HG03064 (cell line): ENCODE measurements around the gene KRT84.
"Not testable (repeated sequence)": the region's sequence is repeated elsewhere in the genome, so short reads cannot be mapped to it uniquely, and the experiment has no call there.

ENCODE experiments used
- ATAC-seq: cut with Tn5 transposase; IDR thresholded peaks from one replicate; pipeline ENCODE4 v1.9.1; 2021; ENCODE audit warnings: low read depth; ENCODE audit not compliant: unreplicated experiment

Gene KRT84

DNA sequence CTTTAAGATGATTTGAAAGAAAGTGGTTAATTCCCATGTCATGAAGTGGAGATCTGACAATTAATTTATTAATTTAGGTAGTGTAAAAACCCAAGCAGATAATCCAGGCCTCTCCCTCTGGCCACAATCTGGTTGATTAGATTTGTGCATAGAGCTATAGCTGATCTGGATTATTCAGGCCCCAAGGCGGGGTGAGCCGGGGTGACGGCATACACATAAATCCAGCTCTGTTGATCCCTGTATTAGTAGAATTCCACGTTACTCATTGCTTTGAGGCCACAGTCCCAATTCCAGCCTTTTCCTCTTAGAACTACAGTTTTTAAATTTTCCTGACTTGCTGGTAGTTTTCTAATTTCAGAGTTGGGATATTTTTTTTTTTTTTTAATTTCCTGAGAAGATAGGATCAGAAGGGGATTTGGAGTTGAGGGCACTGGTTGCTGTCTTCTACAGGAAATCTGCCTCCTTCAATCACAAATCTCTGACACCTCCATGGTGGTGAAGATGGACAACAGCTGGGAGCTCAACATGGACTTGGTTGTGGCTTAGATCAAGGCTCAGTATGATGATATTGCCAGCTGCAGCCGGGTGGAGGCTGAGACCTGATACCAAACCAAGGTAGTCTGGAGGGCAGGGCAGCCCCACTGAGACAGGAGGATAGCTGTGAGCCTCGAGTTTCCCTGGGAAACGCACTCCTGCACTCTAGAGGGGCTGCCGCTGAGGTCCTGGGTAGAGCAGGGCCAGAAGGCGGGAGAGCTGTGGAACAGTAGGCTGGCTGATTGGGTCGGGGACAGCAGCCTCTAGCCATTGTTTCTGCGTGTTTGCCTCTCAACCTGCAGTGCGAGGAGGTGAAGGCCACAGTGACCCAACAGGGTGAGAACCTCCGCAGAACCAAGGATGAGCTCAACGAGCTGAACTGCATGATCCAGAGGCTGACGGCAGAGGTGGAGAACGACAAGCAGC lies 37.6 kb downstream of the KRT84 start:
- ATAC-seq = no peak

DNA sequence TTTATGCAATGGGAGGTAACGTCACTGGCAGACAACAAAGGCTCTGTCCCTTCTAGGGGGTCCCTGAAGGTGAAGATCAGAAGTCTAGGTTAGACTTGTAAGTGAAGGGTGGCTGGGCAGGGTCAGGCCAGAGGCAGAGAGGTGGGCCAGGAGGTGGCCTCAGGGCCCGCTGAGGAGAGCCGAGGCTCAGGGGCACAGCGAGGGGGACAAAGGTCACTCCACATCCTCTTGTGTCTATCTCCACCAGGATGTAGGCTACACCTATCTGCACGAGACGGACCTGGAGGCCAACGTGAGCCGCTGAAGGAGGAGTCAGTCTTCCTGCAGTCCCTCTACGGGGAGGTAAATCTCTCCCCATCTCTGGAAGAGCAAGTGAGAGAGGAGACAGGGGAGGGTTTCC lies 38.4 kb downstream of the KRT84 start:
- ATAC-seq = no peak

DNA sequence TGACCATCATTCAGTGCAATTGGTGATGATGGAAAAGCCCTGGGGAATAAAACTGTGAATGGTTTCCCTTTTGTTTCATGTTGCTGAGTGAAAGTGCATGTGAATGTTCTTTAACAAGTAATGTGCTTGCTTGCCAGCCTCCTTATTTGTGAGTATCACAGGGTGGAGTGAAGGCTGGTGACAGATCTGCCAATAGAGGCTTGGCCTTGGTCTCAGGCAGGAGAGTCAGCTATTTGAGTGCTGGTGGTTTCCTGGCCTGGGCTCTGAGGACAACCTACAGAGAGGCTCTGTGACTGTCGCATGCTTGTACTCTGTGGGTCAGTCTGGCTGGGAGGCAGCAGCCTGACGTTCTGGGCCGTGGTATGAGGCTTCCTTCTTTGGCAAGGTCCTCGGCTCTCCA lies 38.9 kb downstream of the KRT84 start:
- no peak for ATAC-seq

DNA sequence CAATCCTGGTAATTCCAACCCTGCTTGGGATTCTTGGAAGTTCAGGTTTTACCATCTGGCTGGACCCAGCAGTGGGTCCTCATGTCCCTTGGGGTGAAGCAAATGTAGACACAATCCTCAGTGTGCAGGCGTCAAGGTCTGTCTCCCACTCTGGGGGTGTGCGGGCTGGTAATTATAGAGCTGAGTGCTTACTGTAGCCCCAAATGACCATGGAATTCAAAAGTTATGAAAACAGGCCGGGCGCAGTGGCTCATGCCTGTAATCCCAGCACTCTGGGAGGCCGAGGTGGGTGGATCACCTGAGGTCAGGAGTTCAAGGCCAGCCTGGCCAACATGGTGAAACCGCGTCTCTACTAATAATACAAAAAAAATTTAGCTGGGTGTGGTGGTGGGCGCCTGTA lies 40.4 kb downstream of the KRT84 start:
- not testable (repeated sequence) for ATAC-seq

DNA sequence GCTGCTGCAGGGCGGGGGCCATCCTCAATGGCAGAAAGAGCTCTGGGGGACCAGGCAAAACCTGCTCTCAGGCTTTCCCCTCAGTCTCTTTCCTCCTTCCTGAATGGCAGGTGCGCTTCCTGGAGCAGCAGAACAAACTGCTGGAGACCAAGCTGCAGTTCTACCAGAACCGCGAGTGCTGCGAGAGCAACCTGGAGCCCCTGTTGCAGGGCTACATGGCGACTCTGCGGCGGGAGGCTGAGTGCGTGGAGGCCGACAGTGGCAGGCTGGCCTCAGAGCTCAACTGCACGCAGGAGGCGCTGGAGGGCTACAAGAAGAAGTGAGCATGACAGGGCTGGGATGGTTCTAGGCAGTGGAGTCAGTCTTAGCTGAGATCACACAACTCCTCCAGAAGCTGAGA lies 41.3 kb downstream of the KRT84 start:
- ATAC-seq = no peak

DNA sequence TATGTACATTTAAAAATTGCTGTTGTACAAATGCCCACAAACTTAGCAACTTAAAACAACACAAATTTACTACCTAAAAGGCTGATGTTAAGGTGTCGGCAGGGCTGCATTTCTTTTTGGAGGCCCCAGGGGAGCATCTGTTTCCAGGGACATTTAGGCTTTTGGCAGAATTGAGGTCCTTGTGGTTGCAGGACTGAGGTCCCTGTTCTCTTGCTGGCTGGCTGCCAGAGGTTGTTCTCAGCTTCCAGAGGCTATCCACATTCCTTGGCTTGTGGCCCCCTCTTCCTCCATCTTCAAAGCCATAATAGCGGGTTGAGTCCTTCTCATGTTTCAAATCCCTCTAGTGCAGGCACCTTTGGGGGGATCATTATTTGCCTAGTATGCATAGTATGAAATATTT lies 41.9 kb downstream of the KRT84 start:
- ATAC-seq = no peak

DNA sequence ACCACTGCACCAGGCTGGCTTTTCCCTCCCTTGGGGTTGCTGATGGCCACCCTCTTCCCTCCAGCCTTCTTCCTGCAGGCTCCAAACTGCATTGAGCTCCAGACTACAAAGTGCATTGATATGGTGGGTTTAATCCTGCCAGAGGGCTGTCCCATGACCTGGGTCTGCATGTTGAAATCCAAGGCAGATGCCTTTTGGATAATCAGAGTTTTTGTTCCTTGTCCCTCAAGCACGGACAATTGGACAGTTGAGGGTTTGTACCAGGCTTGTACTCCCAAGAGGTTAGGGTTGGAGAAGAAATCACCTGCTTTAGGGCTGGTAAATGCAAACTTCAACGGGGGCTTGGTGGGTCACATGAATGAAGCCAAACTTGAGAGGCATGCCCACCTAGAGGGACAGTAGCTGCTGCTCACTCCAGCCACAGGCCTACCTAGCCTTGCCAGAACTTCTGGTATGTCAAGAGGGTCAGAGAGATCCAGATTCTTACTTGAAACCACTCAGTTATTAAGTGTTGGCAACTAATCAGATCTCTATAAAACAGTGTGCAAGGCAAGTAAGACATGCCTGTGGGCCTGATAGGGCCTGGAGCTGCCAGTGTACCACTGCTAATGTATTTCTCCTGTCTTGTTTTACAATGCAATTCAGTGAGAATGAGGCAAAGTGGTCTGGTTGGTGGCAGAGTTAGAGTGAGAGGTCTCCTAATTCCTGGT lies 42.5 kb downstream of the KRT84 start:
- ATAC-seq = no peak

DNA sequence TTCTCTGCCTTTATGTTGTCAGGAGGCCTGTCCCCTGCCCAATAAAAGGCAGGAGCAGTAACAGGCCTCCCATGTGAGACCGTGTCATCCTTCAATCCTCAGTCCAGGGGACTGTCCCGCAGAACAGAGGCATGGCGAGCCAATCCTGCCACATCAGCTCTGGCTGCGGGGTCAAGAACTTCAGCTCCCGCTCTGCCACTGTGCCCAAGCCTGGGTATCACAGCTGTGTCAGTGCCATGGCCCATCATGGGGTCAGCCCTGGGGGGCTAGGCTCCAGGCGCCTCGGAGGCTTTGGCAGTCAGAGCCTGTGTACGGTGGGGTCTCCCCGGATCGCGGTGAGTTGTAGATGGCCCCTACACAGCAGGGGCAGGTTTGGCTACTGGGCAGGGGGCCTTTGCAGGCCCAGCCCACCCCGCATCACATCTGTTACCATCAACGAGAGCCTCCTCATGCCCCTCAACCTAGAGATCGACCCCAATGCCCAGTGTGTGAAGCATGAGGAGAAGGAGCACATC lies 44.3 kb downstream of the KRT84 start:
- ATAC-seq = no peak

DNA sequence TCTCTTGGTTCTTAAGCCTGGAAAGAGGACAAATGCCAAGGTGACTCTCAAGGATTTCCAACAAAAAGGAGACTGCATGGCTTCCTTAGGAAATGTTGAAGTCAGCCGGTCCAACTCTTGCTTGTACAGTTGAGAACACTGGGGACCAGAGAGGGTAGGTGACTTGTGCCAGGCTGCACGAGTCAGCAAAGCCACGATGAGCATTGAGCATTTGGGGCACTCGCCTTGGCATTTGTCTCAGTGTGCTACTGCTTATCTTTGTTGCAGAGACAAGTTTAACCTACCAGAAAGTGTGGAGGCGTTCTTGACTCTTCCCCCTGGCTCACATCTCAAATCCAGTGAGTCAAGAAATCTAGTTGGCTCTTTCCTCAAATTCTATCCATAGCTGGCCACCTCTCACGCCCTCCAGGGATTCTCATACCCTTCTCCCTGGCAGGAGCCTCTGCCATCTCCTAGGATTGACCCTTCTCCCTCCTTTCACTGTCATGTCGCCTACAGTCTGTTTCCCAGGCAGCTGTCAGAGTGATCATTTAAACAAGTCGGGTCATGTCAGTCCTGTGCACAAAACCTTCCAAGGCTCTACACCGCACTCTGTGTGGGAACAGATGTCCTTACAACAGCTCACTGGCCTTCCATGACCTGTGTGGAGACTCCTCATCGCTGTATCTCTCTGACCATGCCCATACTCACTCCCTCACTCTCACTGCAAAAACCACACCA lies 47.1 kb downstream of the KRT84 start:
- ATAC-seq = no peak

DNA sequence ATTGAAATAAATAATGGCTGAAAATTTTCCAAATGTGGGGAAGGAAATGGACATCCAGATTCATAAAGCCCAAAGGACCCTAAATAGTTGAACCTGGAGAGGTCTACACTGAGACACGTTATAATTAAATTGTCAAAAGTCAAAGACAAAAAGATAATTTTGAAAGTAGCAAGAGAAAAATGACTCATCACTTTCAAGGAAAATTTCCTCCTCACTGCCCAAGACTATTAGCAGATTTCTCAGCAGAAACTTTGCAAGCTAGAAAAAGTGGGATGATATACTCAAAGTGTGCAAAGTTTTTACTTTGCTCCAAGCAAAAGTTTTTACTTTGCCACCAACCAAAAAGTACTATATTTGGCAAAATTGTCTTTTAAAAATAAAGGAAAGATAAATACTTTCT lies 48.4 kb downstream of the KRT84 start:
- no peak for ATAC-seq

DNA sequence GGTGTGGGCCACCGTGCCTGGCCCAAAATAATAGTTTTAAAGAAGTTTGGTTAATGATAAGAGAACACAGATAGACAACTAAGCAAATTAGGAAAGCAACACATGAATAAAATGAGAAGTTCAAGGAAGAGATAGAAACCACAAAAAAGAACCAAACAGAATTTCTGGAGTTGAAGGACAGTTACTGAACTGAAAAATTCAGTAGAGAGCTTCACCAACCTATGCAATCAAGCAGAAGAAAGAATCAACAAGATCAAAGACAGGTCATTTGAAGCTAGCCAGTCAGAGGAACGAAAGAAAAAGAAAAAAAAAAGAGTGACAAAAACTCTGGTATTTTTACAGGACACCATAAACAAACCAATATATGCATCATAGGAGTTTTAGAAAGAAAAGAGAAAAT lies 48.8 kb downstream of the KRT84 start:
- ATAC-seq = no peak

DNA sequence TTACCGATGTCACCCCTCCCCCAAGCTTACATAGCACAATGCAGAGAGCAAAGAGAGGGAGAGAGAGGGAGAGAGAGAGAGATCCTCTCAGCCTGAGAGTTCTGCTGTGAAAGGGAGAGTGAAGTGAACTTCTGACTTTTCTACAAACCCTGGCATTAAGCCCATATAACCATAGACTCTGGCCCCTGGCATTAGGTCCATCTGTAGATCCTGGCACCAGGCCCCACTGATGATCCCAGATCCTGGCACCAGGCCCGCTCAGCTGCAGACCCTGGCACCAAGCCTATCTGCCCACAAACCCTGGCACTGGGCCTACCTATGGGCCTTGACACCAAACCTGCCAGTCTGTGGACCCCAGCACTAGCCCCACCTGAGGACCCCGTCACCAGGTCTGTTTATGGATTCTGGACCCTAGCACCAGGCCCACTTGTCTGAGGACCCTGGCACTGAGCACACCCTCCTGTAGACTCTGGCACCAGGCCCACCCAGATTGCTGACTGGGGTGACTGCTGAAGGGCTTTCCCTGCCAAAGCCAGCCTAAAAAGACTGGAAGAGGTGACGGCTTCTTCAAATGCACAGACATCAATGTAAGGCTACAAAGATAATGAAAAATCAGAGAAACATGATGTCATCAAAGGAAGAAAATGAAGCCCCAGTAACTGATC lies 49.7 kb downstream of the KRT84 start:
- ATAC-seq = no peak

DNA sequence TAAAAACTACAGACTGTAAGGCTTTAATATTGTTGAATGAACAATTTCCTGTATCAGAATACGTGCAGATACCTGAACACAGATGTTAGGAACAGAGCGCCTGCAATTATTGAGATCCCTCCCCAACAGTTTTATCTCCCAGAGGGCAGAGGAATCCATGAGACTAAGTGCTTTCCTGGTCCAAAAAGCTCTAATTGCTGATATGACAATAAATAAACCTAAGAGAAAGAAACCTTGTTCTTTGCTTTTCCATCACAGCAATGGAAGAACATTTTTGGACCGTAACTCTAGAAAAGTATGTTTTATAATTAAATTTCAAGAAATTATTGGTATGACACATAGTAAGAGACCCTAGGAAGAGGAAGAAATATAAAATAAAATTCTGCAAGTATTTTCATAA lies 51.3 kb downstream of the KRT84 start:
- no peak for ATAC-seq

DNA sequence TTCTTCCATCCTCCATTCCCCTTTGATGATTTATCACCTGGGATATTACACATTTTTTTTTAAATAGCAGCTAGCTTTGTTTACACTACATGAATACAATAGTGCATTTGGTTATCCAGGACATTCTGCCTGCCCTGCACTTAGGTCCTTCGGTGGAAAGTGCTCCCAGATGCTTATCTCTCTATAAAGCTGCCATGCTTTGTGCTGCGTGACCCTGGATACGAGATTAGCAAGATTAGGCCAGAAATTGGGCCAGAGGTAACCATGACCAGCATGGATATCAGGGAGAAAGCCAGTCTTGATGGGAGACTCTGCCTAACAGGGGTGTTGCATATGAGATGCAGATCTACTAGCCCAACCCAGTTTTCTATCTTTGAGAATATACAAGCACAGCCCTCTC lies 52.1 kb downstream of the KRT84 start:
- ATAC-seq = no peak

DNA sequence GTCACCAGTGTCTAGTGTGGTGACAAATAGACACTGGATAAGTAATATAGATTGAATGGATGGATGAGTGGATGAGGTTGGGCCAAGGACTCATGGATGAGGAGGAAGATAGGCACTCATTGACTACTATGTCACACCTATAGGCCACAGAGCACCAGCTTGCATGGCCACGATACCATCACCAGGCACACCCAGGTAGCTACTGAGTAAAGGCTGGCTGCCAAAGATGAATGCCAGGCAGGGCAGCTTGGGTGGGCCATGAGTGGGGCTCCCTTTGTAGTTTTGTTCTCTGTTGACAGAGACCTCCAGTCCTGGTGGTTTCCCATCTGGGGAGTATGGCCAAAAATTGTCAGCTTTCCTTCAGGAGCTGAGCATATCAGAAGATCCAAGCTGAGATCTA lies 53.1 kb downstream of the KRT84 start:
- ATAC-seq = no peak

DNA sequence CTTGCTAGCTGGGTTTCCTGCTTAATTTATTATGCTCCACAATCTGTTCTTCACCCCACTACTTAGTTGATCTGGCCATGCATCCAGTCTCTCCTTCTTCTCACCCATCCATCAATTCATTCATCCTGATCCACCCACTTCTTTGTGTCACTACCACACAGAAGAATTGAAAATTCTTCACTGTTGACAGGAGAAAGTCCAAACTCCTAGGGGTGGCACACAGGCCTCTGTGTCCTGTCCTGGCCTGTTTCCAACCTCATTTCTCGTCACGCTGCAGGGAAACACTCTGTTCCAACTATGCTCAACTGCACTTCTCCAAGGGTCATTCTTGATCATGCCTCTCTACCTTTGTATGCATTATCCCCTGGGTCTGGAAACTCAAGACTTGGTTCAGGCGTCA lies 53.6 kb downstream of the KRT84 start:
- no peak for ATAC-seq

DNA sequence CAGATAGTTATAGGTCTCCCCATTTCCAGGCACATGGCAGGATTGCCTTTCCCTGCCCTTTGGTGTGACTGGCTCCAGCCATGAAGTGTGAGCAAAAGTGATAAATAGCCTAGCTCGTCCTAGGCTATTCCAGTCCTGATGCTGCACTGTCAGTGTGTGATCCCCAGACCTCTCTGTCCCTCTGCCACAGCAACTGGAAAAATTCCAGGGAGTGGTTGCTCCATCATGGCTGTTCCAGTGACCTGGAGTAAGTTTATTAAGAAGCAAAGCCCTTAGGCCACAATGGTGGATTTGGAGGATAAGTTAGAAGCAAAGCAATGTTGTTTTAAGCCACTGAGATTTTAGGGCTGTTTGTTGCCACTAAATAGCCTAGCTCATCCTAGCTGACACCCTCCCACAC lies 54.4 kb downstream of the KRT84 start:
- no peak for ATAC-seq

DNA sequence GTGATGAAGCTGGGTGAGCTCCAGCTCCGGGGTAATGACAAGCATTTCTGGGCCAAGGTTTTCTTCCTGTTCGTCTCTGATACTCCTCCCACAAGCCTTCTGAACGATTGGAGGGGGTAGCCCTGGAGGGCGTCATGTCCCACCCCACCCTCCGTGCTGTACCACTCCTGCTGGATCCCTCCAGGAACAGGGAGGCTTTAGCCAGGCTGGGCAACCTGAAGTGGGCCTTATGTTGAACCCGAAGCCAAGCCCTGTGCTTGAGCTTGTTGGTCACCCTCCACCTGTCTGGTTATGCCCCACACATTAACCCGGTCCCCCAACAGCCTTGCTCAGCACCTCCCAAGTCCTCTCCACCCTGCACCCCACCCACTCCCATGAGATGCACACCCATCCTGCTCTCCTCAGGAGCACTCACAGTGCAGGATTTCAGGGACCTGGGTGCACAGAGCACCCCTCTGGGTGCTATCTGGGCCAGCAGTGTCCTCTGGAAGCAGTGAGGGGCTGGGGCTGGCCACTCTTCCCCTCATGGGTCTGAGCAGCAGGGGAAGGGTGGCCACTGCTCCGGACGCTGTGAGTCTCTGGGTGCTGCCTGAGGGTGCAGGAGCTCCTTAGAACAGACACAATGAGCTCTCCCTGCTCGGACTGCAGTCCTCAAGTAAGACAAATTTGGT lies 57.5 kb downstream of the KRT84 start:
- ATAC-seq = no peak
